Stromal cell of bone marrow (primary cell): ENCODE results near the gene ADH5.
A peak's percentile ranks its signal among the peaks of the same experiment; 100 is the strongest.
"Not testable (repeated sequence)": the region's sequence is repeated elsewhere in the genome, so short reads cannot be mapped to it uniquely, and the experiment has no call there.

ENCODE experiments used
- DNase-seq: peaks from one replicate; pipeline ENCODE4 v3.0.0-alpha.2; 2012; ENCODE audit warnings: low read depth

Gene ADH5

DNA sequence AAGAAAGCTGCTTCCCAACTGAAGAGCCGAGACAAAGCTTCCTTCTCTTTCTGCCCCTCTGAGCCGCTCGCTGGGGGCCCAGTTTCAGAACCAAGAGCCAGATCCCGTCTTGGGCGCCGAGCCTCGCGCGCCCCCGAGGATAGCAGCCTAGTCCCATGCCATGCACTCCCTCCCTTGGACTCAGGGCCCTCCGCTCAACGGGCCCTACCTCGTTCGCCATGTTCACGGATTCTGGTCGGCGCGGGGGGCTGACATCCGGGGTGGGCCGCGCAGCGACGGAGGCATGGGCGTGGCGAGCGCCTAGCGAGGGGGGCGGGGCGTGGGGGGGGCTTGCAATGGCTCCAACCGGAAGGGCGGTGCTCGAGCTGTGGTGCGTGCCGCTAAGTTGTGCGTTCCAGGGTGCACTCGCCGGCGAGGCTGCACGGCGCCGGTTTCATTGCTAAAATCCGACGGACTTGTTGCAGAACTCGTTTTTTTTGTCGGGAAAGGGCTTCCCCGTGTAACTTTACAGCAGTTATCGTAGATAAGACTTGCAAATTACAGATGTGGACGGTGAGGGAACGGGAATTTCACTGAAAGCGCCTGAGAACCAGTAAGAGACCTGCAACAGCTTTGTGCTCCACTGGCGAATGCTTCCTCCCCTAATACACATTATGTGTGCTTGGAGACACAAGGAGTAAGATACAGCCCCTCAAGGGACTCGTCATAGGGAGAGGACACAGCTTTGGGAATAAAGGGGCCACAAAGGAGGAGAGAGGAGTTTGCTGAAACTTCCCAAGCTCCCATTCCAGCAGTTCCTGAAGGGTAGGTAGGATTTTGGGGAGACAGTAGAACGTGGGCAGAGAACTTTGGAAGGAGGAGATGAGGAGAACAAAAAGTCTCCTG, at the start of gene ADH5:
Gene ADH5 (minus strand): TSS at position 308 of the 885 bp plus-strand sequence. CDS start 88 bp downstream, at position 220.
- peak; percentile 69 for DNase-seq

DNA sequence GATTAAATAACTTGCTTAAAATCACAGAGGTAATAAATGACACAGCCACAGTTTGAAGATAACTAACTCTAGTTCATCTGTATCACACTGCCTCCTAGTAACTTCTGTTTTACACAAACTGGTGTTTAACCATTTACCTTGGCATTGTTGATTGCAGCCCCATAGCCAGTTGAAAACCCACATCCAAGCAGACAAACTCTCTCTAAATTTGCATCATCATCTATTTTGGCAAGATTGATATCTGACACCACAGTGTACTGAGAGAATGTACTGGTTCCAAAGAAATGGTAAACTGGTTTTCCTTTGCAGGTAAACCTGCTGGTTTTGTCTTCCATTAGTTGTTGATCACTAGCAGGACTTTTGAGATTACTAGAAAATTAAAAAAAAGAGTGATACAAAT, 47.7 kb upstream of the ADH5 start:
- no peak for DNase-seq

GRCh38 chr4:99135541-99136162, 47.1 kb upstream of the ADH5 start:
- no peak for DNase-seq

- no peak for DNase-seq
Observed at GRCh38 chr4:99134586-99134985, 46.0 kb upstream of the ADH5 start.

DNA sequence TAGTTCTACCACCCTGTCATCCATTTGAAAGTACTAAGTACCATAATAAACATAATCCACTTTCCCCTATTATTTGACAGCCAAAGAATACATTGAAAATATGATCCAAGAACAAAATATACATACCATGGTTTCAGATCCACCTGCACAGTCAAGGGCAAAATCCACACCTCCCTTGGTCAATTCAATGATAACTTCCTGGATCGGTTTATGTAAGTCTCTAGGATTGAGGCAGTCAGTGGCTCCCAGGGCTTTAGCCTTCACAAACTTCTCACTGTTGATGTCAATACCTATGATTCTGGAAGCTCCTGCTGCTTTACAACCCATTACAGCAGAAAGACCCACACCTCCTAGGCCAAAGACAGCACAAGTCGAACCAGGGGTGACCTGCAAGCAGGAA, 42.8 kb upstream of the ADH5 start:
- DNase-seq: no peak

GRCh38 chr4:99126376-99126775, 37.8 kb upstream of the ADH5 start:
- DNase-seq: no peak

DNA sequence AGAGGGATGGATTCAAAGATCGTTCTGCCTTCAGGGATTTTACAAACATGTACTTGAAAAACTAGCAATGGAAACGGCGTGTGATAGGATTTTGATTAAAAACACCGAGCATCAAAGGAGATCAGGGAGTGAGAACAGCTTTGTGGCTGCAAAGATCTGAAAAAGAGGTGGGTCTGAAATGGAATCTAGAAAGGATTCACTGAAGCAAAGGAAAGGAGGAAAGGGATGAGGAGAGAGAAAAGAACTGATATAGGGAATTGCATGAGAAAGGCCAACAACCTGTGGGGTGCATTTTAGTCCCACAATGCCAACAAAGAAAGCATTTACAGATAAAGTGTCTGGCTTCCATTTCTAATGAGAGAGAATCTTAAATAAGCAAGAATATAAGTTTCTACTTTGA, 32.4 kb upstream of the ADH5 start:
- no peak for DNase-seq

DNA sequence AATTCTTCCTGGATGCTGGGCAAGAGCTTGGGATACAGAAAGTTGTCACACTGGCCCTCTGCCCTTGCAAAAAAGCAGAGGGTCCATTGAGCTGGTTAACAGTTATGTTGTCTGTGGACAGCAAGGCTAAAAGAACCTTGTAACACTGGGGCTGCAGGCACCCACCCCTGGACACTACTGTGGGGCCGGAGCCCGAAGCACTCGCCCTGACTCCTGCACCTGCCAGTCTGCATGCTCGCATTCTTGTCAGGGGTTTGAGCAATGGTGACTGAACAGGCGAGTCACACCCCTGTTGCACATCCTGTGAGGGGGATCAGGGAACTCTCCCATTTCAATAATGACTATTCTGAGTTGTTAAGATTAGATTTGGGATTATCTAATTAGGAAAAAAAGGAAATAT, 31.9 kb upstream of the ADH5 start:
- DNase-seq: no peak

- no peak for DNase-seq
Observed at GRCh38 chr4:99117876-99118693, 29.5 kb upstream of the ADH5 start.

- not testable (repeated sequence) for DNase-seq
Observed at GRCh38 chr4:99117122-99117841, 28.7 kb upstream of the ADH5 start.

GRCh38 chr4:99109286-99109685, 20.7 kb upstream of the ADH5 start:
- DNase-seq: not testable (repeated sequence)

GRCh38 chr4:99104153-99104552, 15.6 kb upstream of the ADH5 start:
- no peak for DNase-seq

GRCh38 chr4:99103166-99103565, 14.6 kb upstream of the ADH5 start:
- no peak for DNase-seq

GRCh38 chr4:99102634-99103033, 14.0 kb upstream of the ADH5 start:
- no peak for DNase-seq

DNA sequence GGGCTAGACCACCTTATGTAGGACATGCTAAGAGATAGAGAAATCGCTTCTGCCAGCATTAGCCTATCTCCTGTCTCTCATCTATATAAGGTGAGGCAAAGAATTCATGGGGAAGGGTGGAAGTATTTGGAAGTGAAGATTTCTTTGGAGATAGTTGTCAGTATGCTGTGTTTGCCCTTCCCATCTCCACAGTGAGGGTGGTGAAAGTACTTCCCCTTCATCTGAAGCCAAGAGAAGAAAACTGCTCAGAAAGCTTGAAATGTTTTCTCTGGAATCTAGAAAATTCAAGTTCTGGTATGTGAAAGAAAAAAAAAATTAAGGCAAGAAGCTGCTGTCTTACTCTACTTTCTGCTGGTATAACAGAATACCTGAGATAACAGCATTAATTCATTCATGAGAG, 12.3 kb upstream of the ADH5 start:
- DNase-seq: no peak

- DNase-seq: not testable (repeated sequence)
Observed at GRCh38 chr4:99099814-99100213, 11.2 kb upstream of the ADH5 start.

DNA sequence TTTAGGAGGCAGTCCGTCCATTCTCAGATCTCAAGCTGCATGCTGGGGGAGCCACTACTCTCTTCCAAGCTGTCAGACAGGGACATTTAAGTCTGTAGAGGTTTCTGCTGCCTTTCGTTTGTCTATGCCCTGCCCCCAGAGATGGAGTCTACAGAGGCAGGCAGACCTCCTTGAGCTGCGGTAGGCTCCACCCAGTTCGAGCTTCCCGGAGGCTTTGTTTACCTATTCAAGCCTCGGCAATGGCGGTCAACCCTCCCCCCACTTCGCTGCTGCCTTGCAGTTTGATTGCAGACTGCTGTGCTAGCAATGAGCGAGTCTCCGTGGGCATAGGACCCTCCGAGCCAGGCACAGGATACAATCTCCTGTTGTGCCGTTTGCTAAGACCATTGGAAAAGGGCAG, 10.7 kb upstream of the ADH5 start:
- DNase-seq: no peak

DNA sequence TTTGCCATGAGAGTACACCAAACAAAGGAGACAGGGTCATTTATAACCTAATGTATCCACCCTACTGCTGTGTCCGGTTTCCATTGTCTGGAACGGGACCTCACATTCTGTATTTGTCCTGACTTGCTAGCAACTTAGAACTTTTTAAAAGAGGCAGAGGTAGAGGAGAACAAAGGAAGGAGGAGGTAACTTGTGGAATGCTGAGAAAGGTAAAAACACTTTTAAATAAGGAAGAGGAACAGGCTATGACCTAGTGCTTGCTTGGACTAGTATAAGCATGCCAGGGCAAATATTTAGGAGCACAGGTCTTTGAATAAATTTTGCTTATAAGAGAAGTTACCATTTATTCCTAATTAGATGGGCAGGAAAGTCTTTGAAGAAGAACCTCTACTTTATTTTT, 3.3 kb upstream of the ADH5 start:
- DNase-seq: not testable (repeated sequence)

DNA sequence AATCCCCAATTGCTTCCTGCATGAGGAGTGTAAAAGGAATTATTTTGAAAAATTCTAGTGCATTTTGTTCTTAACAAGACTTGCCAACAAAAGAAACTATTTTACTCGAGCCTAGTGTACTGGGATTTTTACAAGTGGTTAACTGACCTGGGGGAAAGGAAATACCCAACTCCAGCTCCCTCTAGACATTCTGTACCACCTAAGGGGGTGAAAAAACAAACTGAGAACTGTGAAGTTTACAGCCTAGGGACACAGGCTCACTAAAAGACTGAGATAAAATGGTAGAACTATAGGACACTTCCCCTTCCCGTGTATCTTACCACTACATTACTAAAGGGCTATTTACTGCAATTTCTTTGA, 2.6 kb upstream of the ADH5 start:
- DNase-seq: no peak

GRCh38 chr4:99090481-99091215, 2.1 kb upstream of the ADH5 start:
- no peak for DNase-seq

DNA sequence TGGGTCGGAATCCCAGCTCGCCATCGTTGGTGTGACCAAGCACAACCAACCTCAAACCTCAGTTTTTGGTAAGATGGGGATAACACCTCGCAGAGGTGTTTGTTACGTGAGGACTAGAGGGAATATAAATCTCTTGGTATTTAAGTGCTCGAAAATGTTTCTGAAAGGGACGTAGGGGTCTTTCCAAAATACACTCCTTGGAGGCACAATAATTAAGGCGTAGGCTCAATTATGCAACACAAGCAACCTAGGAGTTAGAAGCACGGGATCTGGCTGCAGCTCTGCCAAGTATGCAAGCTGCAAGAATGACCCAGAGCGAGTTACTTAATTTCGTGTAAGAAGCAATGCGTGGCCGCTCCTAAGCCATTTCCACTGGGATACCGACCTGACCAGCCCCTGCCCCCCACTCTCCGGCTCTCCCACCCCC, 552 bp downstream of the ADH5 start:
- DNase-seq: peak; percentile 73
